Stomach (tissue), 9 donors: Measurements from ENCODE around the gene GPR65. TPM values are rescaled to one million over a fixed set of nuclear protein-coding genes. Genes with fewer than 3 reads are reported as not detected.
A peak's percentile ranks its signal among the peaks of the same experiment; 100 is the strongest.

Experiments used
- DNase-seq, 2 donors: peaks; one replicate each; pipeline versions ENCODE4 v3.0.0 to v3.0.0-alpha.2; 2013 to 2019
- H3K27ac ChIP-seq, 5 donors: fragments of 200-600 bp in 4 of 5; sonication (generic) in 4 of 5; one replicate each; pipeline ENCODE4 v1.5.1; 2013 to 2019; ENCODE audit warnings: mild to moderate bottlenecking in 1 of 5, moderate library complexity in 1 of 5
- H3K27me3 ChIP-seq, 3 donors: fragments of 200-600 bp; sonication (generic); one replicate each; pipeline ENCODE4 v1.5.1; 2017 to 2019; ENCODE audit warnings: mixed run types in 1 of 3
- H3K36me3 ChIP-seq, 4 donors: fragments of 200-600 bp; sonication (generic); 1 replicate in 3 of 4; 2 replicates in 1 of 4; pipeline ENCODE4 v1.5.1; 2016 to 2019
- H3K4me1 ChIP-seq, 4 donors: fragments of 200-600 bp; sonication (generic); one replicate each; pipeline ENCODE4 v1.5.1; 2016 to 2019
- H3K4me3 ChIP-seq, 4 donors: fragments of 200-600 bp; sonication (generic) in 3 of 4; one replicate each; pipeline ENCODE4 v1.5.1; 2016 to 2019; ENCODE audit warnings: mild to moderate bottlenecking in 1 of 4
- H3K9me3 ChIP-seq, 4 donors: fragments of 200-600 bp; sonication (generic); one replicate each; pipeline ENCODE4 v1.5.1; 2016 to 2019
- CTCF ChIP-seq, 7 experiments: fragments of 450-650 bp in 4 of 7; fragments of 200-600 bp in 3 of 7; sonication (generic) in 3 of 7; IDR thresholded peaks; one replicate each; pipeline ENCODE4 v1.5.1; 2016 to 2019; ENCODE audit warnings: antibody characterized with exemption in 7 of 7, control low read depth in 2 of 7, mild to moderate bottlenecking in 1 of 7
- EP300 ChIP-seq: sonication (generic); formaldehyde crosslinking; IDR thresholded peaks from one replicate; pipeline ENCODE4 v1.6.1; 2017; ENCODE audit warnings: antibody characterized with exemption
- POLR2A ChIP-seq, 4 donors: fragments of 450-650 bp; IDR thresholded peaks; one replicate each; pipeline ENCODE4 v1.6.1; 2016; ENCODE audit warnings: antibody characterized with exemption in 4 of 4, control low read depth in 2 of 4, mild to moderate bottlenecking in 1 of 4, moderate library complexity in 1 of 4
- POLR2AphosphoS5 ChIP-seq, 3 donors: sonication (generic); formaldehyde crosslinking; IDR thresholded peaks; one replicate each; pipeline ENCODE4 v1.6.1; 2016; ENCODE audit warnings: antibody characterized with exemption in 3 of 3
- WGBS, 5 donors: extraction: QIAGEN DNeasy Blood & Tissue Kit in 3 of 5; methylation state at CpG; one replicate each; pipeline versions ENCODE4 v1.1.5 to v1.1.7; 2013 to 2018; 5-methylcytosine and 5-hydroxymethylcytosine counted together
- intact Hi-C: fragments of 100-400 bp; cut with DNase I; formaldehyde crosslinking; loops from one replicate; pipeline ENCODE4 v1.15.1; 2023; ENCODE audit warnings: low total_unique reads
- polyA plus RNA-seq, 3 donors: library from polyadenylated mRNA; stranded (reverse); fragments of 200-250 nt; gene quantifications; one replicate each; pipeline ENCODE4 v1.2.3, GENCODE V29; 2013
- total RNA-seq, 5 donors: library from RNA; depleted of rRNA; stranded (reverse); fragments of >200 nt; gene quantifications; one replicate each; pipeline versions ENCODE4 v1.1.0 to v1.2.3, GENCODE V29; 2014 to 2016
- donor health status: healthy with polysubstance abuse.
- donor health status: Bipolar disorder and iron deficiency.
- donor health status: healthy.

GPR65 gene
- total and polyA plus RNA-seq, 8 donors, result 0.48 to 2.6 (median 1.1) TPM; not detected in 2

- intact Hi-C loops, result no loop called here
- no peaks in the 10 kb centered on the region for H3K27me3 ChIP-seq
- DNase-seq, result no peak
- H3K4me1 ChIP-seq, result peaks cover 0 to 65% (median 32%) of the 10 kb centered on the region in 4 donors
- no peaks in the 10 kb centered on the region for H3K36me3 ChIP-seq
- WGBS, 5 donors, result 3 to 12% (median 6%) methylated on average over 20 of the region's 20 CpGs
- no peaks in the 10 kb centered on the region for H3K9me3 ChIP-seq
- TF ChIP-seq CTCF (IDR thresholded peaks at IDR 0.05), result no peak
- no peak for TF ChIP-seq POLR2A (IDR thresholded peaks at IDR 0.05)
- no peak for TF ChIP-seq EP300
- TF ChIP-seq POLR2AphosphoS5 (IDR thresholded peaks at IDR 0.05), result no peak
- H3K4me3 ChIP-seq, result peak overlapping the region; percentile 59 to 88 (median 78)
- peak overlapping the region; percentile 90 to 99 (median 95) for H3K27ac ChIP-seq
These were observed 12.6 kb upstream of the GPR65 start for GRCh38 chr14:87992346-87992717.

- 2 to 6% (median 3%) methylated on average over 33 to 83 of the region's 83 CpGs for WGBS, 5 donors
- Histone ChIP-seq H3K4me1 (peaks cover 0 to 60% (median 31%) of the 10 kb centered on the region in 4 donors), H3K27ac (peak within 1 kb of the TSS; percentile 90 to 99 (median 95)), H3K4me3 (peak within 1 kb of the TSS; percentile 59 to 88 (median 78)), H3K36me3 (no peaks in the 10 kb centered on the region), H3K9me3 (no peaks in the 10 kb centered on the region), H3K27me3 (no peaks in the 10 kb centered on the region)
- peak; percentile 96 to 98 for DNase-seq
- no peak for TF ChIP-seq CTCF (IDR thresholded peaks at IDR 0.05)
- TF ChIP-seq POLR2AphosphoS5 (IDR thresholded peaks at IDR 0.05), result peak; percentile 55 to 89 (median 72)
- intact Hi-C loops, result no loop called here
These were observed 12.0 kb upstream of the GPR65 start, which contains the start of gene GALC for GRCh38 chr14:87992718-87993628. Gene GALC, minus strand, starts transcription at chr14:87993182. Its CDS starts 18 bp downstream, at chr14:87993164.

- Histone ChIP-seq H3K27ac (peak overlapping the region in 4 of 5 donors; percentile 42 to 97 (median 83)), H3K4me3 (no peak overlapping the region), H3K36me3 (no peaks in the 10 kb centered on the region), H3K9me3 (no peaks in the 10 kb centered on the region), H3K4me1 (peaks cover 0 to 44% (median 28%) of the 10 kb centered on the region in 4 donors), H3K27me3 (no peaks in the 10 kb centered on the region)
- TF ChIP-seq EP300 (no peak), POLR2AphosphoS5 (IDR thresholded peaks at IDR 0.05) (peak in 1 of 3 donors; percentile 21), CTCF (IDR thresholded peaks at IDR 0.05) (no peak), POLR2A (IDR thresholded peaks at IDR 0.05) (no peak)
- WGBS, 5 donors, result 70 to 88% (median 83%) methylated on average over 6 of the region's 6 CpGs
- DNase-seq, result no peak
- intact Hi-C loops, result no loop called here
These were observed 10.0 kb upstream of the GPR65 start for GRCh38 chr14:87994974-87995373.

- Histone ChIP-seq H3K27me3 (no peaks in the 10 kb centered on the region), H3K4me3 (no peak overlapping the region), H3K4me1 (peaks cover 0 to 37% (median 25%) of the 10 kb centered on the region in 4 donors), H3K36me3 (no peaks in the 10 kb centered on the region), H3K27ac (peak overlapping the region in 4 of 5 donors; percentile 42 to 97 (median 83)), H3K9me3 (no peaks in the 10 kb centered on the region)
- WGBS, 5 donors, result 33 to 45% (median 41%) methylated on average over 6 of the region's 6 CpGs
- TF ChIP-seq POLR2AphosphoS5 (IDR thresholded peaks at IDR 0.05) (no peak), POLR2A (IDR thresholded peaks at IDR 0.05) (no peak), CTCF (IDR thresholded peaks at IDR 0.05) (no peak), EP300 (no peak)
- intact Hi-C loops, result no loop called here
- peak in 1 of 2 donors; percentile 45 for DNase-seq
These were observed 9.2 kb upstream of the GPR65 start for GRCh38 chr14:87995500-87996290.
